ENCODE measurements around the gene DENND4A. TPM values are rescaled to one million over a fixed set of nuclear protein-coding genes. Genes with fewer than 3 reads are reported as not detected.
A peak's percentile ranks its signal among the peaks of the same experiment; 100 is the strongest.

The DENND4A gene
- total and polyA plus RNA-seq, 9 of the 15 experiments (the other 6 are each of a cell fraction or from before 2014, with no cell fraction given), result 6.8 to 32.3 (median 19.9) TPM

DNA sequence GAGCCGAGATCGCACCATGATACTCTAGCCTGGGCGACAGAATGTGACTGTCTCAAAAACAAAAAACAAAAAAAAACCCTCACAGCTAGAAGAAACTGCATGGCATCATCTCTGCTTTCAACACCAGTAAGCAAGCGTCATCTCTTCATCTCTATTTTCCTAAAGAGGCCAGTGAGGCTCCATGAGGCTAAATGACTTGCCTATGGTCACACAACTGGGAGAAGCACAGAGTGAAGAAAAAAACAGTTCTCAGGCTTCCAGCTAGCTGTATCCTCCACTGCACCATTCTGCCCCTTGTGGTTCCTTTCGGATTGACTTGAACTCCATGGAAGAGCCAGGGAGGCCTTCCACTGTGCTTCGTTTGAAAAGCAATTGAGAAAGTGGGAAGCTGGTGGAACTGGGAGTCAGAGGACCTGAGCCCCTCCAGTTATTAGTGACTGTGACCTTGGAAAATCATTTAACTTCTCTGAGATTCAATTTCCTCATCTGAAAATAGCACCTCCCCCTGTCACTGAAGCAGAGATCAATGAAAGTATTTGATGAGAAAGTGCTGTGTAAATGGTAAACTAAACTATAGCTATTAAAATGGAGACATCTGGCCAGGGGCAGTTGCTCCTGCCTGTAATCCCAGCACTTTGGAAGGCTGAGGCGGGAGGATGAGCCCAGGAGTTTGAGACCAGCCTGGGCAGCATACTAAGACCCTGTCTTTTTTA is 32.1 kb upstream of the DENND4A start:
- peak overlapping the region; percentile 1 to 47; a peak in 3 of 4 replicates for H3K9ac ChIP-seq (ENCODE audit: insufficient read depth in 1 of 2, low read depth in 2 of 2, low read length in 2 of 2)
- ChIA-PET POLR2A (interaction anchor here (1.2 to 1.5 kb wide), 3 partner anchors 8 to 32 kb away, joined by 3 to 7 read pairs (median 6); partner anchors contain the start of gene DENND4A), CTCF (ENCODE audit: low intra/inter-chr PET ratio) (interaction anchor here (1.1 to 1.2 kb wide), 2 partner anchors 33 to 186 kb away, joined by 3 to 4 read pairs; no protein-coding TSS in a partner anchor)
- H3K9me3 ChIP-seq (replicated peaks; ENCODE audit: control insufficient read depth, insufficient read depth, low read depth, low read length), result no peaks in the 10 kb centered on the region
- WGBS (ENCODE audit: insufficient coverage, low coverage, missing lambda C conversion rate), result 25% methylated on average over 7 of the region's 7 CpGs
- peak overlapping the region; percentile 35; the same call in 1 of the 2 replicates for H3K4me2 ChIP-seq (ENCODE audit: insufficient read depth, low read length)
- H3K9me1 ChIP-seq (ENCODE audit: control insufficient read depth, insufficient read depth, low read length), result no peaks in the 10 kb centered on the region
- H3K4me1 ChIP-seq (replicated peaks in 1 of 2; ENCODE audit: control insufficient read depth in 2 of 2, insufficient read depth in 2 of 2, low read length in 2 of 2), result peaks cover 17 to 33% of the 10 kb centered on the region in 2 experiments
- H3K27me3 ChIP-seq (ENCODE audit: control insufficient read depth in 2 of 2, insufficient read depth in 2 of 2, low read length in 2 of 2), result no peaks in the 10 kb centered on the region
- BruUV-seq (replicated peaks), result no TSS peak
- ATAC-seq (peak; percentile 95), DNase-seq (ENCODE audit: extremely low read depth in 1 of 4, low spot score in 3 of 4) (peak; percentile 52 to 88 (median 66)), FAIRE-seq (peak; percentile 91)
- no peak overlapping the region for H3K4me3 ChIP-seq
- H4K20me1 ChIP-seq (replicated peaks; ENCODE audit: control insufficient read depth, insufficient read depth, low read length), result no peaks in the 10 kb centered on the region
- intact Hi-C loops (cut with micrococcal nuclease), result loop anchor here (2.0 kb wide), 1 partner anchor 31 kb away; the partner anchor contains the start of gene DENND4A
- no peaks in the 10 kb centered on the region for H3K36me3 ChIP-seq (ENCODE audit: control insufficient read depth, insufficient read depth, low read length)
- peak overlapping the region; percentile 27; the same call in 1 of the 3 replicates for H3K27ac ChIP-seq (ENCODE audit: extremely low read depth, low read depth, low read length)
- no peaks in the 10 kb centered on the region for H3K79me2 ChIP-seq (ENCODE audit: control insufficient read depth, insufficient read depth, low read length)
- H2AFZ ChIP-seq (ENCODE audit: low read depth, low read length), result peak overlapping the region; percentile 93
- in situ Hi-C loops (cut with MboI), result no loop called here
- TF ChIP-seq ZNF197 (CRISPR knock-in tag; IDR thresholded peaks at IDR 0.05; ENCODE audit: low read depth), result no peak
- peak; percentile 23 for TF ChIP-seq HDAC3 (IDR thresholded peaks at IDR 0.05; ENCODE audit: borderline replicate concordance, partially characterized antibody)
- 0 out of 2 replicates have a peak, but pooled peaks have one; percentile 36 for TF ChIP-seq ATF7 (IDR thresholded peaks at IDR 0.05)
- peak; percentile 60; the same call in 1 of the 2 replicates for TF ChIP-seq JUND (IDR thresholded peaks at IDR 0.05; ENCODE audit: borderline replicate concordance, low read depth, low read length)
- no peak; the same call in 2 of the 3 replicates for TF ChIP-seq JUND (tag; IDR thresholded peaks at IDR 0.05; ENCODE audit: borderline replicate concordance, low read depth, low read length)
- TF ChIP-seq RAD21 (CRISPR knock-in tag; conservative IDR thresholded peaks at IDR 0.05 in 1 of 2, IDR thresholded peaks at IDR 0.05 in 1 of 2), result peak; percentile 69 to 82
- TF ChIP-seq, protein P1, sequence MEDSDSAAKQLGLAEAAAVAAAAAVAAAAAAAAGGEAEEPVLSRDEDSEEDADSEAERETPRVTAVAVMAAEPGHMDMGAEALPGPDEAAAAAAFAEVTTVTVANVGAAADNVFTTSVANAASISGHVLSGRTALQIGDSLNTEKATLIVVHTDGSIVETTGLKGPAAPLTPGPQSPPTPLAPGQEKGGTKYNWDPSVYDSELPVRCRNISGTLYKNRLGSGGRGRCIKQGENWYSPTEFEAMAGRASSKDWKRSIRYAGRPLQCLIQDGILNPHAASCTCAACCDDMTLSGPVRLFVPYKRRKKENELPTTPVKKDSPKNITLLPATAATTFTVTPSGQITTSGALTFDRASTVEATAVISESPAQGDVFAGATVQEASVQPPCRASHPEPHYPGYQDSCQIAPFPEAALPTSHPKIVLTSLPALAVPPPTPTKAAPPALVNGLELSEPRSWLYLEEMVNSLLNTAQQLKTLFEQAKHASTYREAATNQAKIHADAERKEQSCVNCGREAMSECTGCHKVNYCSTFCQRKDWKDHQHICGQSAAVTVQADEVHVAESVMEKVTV (CRISPR knock-in tag; IDR thresholded peaks at IDR 0.05), result peak; percentile 56; the same call in 1 of the 2 replicates
- TF ChIP-seq DACH1 (IDR thresholded peaks at IDR 0.05; ENCODE audit: partially characterized antibody), result peak; percentile 8
- no peak for TF ChIP-seq MBD2 (IDR thresholded peaks at IDR 0.05; ENCODE audit: borderline replicate concordance, low read depth)
- TF ChIP-seq, protein P2, sequence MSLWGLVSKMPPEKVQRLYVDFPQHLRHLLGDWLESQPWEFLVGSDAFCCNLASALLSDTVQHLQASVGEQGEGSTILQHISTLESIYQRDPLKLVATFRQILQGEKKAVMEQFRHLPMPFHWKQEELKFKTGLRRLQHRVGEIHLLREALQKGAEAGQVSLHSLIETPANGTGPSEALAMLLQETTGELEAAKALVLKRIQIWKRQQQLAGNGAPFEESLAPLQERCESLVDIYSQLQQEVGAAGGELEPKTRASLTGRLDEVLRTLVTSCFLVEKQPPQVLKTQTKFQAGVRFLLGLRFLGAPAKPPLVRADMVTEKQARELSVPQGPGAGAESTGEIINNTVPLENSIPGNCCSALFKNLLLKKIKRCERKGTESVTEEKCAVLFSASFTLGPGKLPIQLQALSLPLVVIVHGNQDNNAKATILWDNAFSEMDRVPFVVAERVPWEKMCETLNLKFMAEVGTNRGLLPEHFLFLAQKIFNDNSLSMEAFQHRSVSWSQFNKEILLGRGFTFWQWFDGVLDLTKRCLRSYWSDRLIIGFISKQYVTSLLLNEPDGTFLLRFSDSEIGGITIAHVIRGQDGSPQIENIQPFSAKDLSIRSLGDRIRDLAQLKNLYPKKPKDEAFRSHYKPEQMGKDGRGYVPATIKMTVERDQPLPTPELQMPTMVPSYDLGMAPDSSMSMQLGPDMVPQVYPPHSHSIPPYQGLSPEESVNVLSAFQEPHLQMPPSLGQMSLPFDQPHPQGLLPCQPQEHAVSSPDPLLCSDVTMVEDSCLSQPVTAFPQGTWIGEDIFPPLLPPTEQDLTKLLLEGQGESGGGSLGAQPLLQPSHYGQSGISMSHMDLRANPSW (CRISPR knock-in tag; IDR thresholded peaks at IDR 0.05), result no peak
- peak; percentile 67; the same call in 1 of the 2 replicates for TF ChIP-seq SMARCA4 (IDR thresholded peaks at IDR 0.05)
- TF ChIP-seq EHMT2 (IDR thresholded peaks at IDR 0.05), result peak; percentile 67; the same call in 1 of the 2 replicates
